NCI-H128 (cell line): ENCODE data around the gene WDFY3.

Experiments
- DNase-seq: peaks from one replicate; lab custom pipeline; 2025; ENCODE audit not compliant: unreplicated experiment; lab: John Stamatoyannopoulos, UW

The WDFY3 gene

DNA sequence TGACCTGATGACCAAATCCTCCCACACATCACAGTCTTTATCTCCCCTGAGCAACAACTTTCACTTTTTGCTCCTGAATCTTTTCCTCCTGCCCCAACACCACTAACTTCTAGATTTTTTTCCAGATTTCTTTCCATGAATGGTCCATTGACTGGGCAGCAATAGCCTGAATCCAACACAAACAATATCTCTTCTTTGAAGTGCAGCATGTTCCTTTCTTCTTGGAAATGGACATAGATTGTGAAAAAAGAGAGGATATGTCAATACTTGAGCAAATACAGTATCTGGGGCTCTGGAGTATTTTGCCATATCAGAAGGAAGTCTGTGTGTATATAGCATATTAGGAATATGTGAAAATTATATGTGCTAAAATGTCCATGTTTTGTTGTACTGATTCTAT, 328.4 kb downstream of the WDFY3 start:
- DNase-seq, result no peak

- DNase-seq, result no peak
Measured at GRCh38 chr4:84634961-84635360, 331.5 kb downstream of the WDFY3 start.

DNA sequence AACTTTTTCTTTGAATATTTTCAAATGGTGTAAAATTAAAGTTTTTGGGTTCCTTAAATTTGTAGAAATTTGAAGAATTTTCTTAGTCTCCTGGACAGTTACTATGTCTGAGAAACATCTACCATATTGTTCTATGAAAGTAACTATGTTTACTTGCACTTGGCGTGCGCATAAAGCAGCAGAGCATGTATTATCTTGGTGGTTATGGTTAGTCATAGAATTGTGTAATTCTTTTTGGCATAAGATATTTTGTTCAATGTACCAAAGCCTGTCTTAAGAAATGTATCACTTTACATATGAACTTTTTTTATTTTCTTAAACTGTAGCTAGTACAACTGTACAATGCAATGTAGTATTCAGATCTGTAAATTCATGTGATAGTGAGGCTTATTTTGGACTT, 334.4 kb downstream of the WDFY3 start:
- DNase-seq, result no peak

- no peak for DNase-seq
Measured at GRCh38 chr4:84631573-84631972, 334.9 kb downstream of the WDFY3 start.

GRCh38 chr4:84626673-84627072, 339.8 kb downstream of the WDFY3 start:
- no peak for DNase-seq

DNA sequence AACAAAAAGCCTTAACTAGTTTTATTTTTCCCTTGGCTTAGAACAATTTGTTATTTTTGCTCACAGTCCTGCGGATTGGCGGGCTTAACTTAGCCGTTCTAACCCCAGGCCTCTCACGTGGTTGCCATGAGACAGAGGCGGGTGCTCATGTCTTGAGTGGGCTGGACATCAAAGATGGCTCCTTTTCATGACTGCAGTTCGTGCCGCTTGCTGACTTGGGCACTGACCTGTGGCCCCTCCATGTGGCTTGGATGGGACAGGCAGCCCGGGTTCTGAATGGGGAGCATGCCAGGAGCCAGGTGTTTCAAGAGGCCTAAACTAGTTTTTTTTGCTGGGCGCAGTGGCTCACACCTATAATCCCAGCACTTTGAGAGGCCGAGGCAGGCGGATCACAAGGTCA, 342.8 kb downstream of the WDFY3 start:
- DNase-seq, result no peak

DNA sequence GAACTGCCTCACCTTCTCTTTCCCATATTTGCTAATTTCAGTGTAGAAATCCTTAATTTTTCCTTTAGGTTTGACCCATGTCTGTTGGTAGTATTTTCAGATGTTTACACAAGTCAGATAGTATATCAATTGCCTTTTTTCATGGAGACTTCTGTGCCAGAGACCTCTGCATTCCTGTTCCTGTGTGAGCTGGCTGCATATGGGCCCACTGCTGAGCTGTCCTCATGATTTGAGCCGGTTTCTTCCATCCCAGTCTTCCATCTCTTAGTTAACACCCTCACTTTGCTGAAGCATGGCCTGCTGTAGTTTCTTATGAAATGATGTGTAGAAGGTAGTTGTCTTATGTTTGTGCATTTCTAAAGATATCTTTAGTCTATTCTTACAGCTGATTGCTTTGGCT, 343.5 kb downstream of the WDFY3 start:
- DNase-seq, result no peak
